GM12878 (cell line): ENCODE results near the gene SAC3D1. TPM values are rescaled to one million over a fixed set of nuclear protein-coding genes. Genes with fewer than 3 reads are reported as not detected.
A peak's percentile ranks its signal among the peaks of the same experiment; 100 is the strongest.

Experiments used
- ATAC-seq: fragments of 200-7000 bp; cut with Tn5 transposase; 3 replicates; pipeline ENCODE4 v1.9.1; 2020; ENCODE audit warnings: mild to moderate bottlenecking, moderate library complexity
- BruUV-seq: library from RNA; stranded (reverse); fragments of 400-500 nt; replicated peaks from 2 replicates; lab custom pipeline; 2021; lab: Mats Ljungman, UMichigan
- CTCF ChIA-PET: fragments of 300-600 bp; sonication (Branson Sonifier 250); formaldehyde crosslinking; extraction: SDS; loops from one replicate; lab custom pipeline; 2021; ENCODE audit warnings: inconsistent platforms; lab: Yijun Ruan, JAX
- POLR2A ChIA-PET: fragments of 350-600 bp; formaldehyde crosslinking; extraction: SDS; loops from one replicate; lab custom pipeline; 2021; ENCODE audit warnings: inconsistent platforms; lab: Charles Lee
- RAD21 ChIA-PET: fragments of 300-600 bp; sonication (Branson Sonifier 250); formaldehyde crosslinking; loops from one replicate; lab custom pipeline; 2023; ENCODE audit warnings: antibody characterized with exemption; ENCODE audit not compliant: unreplicated experiment; lab: Charles Lee
- SMC1A ChIA-PET: fragments of 300-600 bp; sonication (Branson Sonifier 250); formaldehyde crosslinking; loops from one replicate; lab custom pipeline; 2023; ENCODE audit not compliant: unreplicated experiment, uncharacterized antibody; lab: Charles Lee
- DNase-seq: peaks from one replicate; pipeline ENCODE4 v3.0.0-alpha.2; 2011; ENCODE audit warnings: low read depth, low spot score
- FAIRE-seq: peaks from 3 replicates; lab custom pipeline; 2011; peaks lifted over from hg19 to GRCh38; lab: Jason Lieb, UNC
- H2AFZ ChIP-seq: 2 replicates; pipeline ENCODE4 v1.6.0; 2011; ENCODE audit warnings: low read depth, low read length, control low read depth; ENCODE audit not compliant: control insufficient read depth
- H3K27ac ChIP-seq: 2 replicates; pipeline ENCODE4 v1.5.1; 2011; ENCODE audit warnings: control low read depth; ENCODE audit not compliant: control insufficient read depth, insufficient read depth
- H3K27me3 ChIP-seq, 2 experiments: replicated peaks in 1 of 2; 2 replicates each; pipeline versions ENCODE4 v1.6.0 to v1.6.1; 2011; ENCODE audit warnings: low read length in 1 of 2; ENCODE audit not compliant: control insufficient read depth in 2 of 2, insufficient read depth in 2 of 2
- H3K36me3 ChIP-seq, 2 experiments: 2 replicates each; pipeline ENCODE4 v1.5.1; 2011; ENCODE audit warnings: low read length in 1 of 2; ENCODE audit not compliant: control insufficient read depth in 2 of 2, insufficient read depth in 2 of 2
- H3K4me1 ChIP-seq: 2 replicates; pipeline ENCODE4 v1.6.1; 2011; ENCODE audit warnings: mild to moderate bottlenecking, low read length, moderate library complexity, mixed read lengths; ENCODE audit not compliant: control insufficient read depth, insufficient read depth
- H3K4me2 ChIP-seq: 2 replicates; pipeline ENCODE4 v1.6.0; 2011; ENCODE audit warnings: control low read depth; ENCODE audit not compliant: control insufficient read depth, insufficient read depth
- H3K4me3 ChIP-seq: fragments of 200-600 bp; sonication (generic); 2 replicates; pipeline ENCODE4 v1.5.1; 2016
- H3K79me2 ChIP-seq: 2 replicates; pipeline ENCODE4 v1.6.0; 2011; ENCODE audit warnings: low read length; ENCODE audit not compliant: control insufficient read depth, insufficient read depth
- H3K9ac ChIP-seq: 2 replicates; pipeline ENCODE4 v1.8.0; 2011; ENCODE audit warnings: low read length, control low read depth, mixed read lengths; ENCODE audit not compliant: control insufficient read depth, insufficient read depth
- H3K9me3 ChIP-seq: replicated peaks from 3 replicates; pipeline ENCODE4 v1.5.1; 2011; ENCODE audit warnings: mild to moderate bottlenecking, low read length; ENCODE audit not compliant: control insufficient read depth, insufficient read depth
- H4K20me1 ChIP-seq: 2 replicates; pipeline ENCODE4 v1.6.0; 2011; ENCODE audit not compliant: control insufficient read depth, insufficient read depth
- ATF7 ChIP-seq: fragments of 450-650 bp; IDR thresholded peaks from 2 replicates; pipeline ENCODE4 v1.6.1; 2016; ENCODE audit warnings: low read depth, mild to moderate bottlenecking
- DPF2 ChIP-seq: fragments of 450-650 bp; IDR thresholded peaks from 2 replicates; pipeline ENCODE4 v1.6.1; 2017; ENCODE audit warnings: mild to moderate bottlenecking
- HCFC1 ChIP-seq: fragments of 150-350 bp; IDR thresholded peaks from 2 replicates; pipeline ENCODE4 v1.6.1; 2014; ENCODE audit warnings: low read length
- HDGF ChIP-seq: fragments of 450-650 bp; IDR thresholded peaks from 2 replicates; pipeline ENCODE4 v1.6.1; 2016; ENCODE audit warnings: antibody characterized with exemption
- MEF2B ChIP-seq: fragments of 450-650 bp; IDR thresholded peaks from 2 replicates; pipeline ENCODE4 v1.6.1; 2018; ENCODE audit warnings: mild to moderate bottlenecking, moderate library complexity; ENCODE audit not compliant: partially characterized antibody, poor library complexity, severe bottlenecking
- NFYB ChIP-seq: IDR thresholded peaks from 2 replicates; pipeline ENCODE4 v1.6.1; 2011; ENCODE audit warnings: low read depth, mild to moderate bottlenecking, low read length, improper control_type of control experiment, moderate library complexity; ENCODE audit not compliant: insufficient read depth
- RFX5 ChIP-seq: IDR thresholded peaks from 2 replicates; pipeline ENCODE4 v1.6.1; 2011; ENCODE audit warnings: low read depth, low read length, improper control_type of control experiment
- SIN3A ChIP-seq: IDR thresholded peaks from 2 replicates; pipeline ENCODE4 v1.6.1; 2012; ENCODE audit warnings: low read depth, low read length, improper control_type of control experiment
- SIX5 ChIP-seq: IDR thresholded peaks from 2 replicates; pipeline ENCODE4 v1.6.1; 2011; ENCODE audit warnings: mild to moderate bottlenecking, low read depth, low read length, moderate library complexity; ENCODE audit not compliant: severe bottlenecking
- SMC3 ChIP-seq: IDR thresholded peaks from 2 replicates; pipeline ENCODE4 v1.6.1; 2011; ENCODE audit warnings: low read length, improper control_type of control experiment, borderline replicate concordance
- TCF12 ChIP-seq: IDR thresholded peaks from 2 replicates; pipeline ENCODE4 v1.6.1; 2011; ENCODE audit warnings: low read depth, mild to moderate bottlenecking, low read length
- ZNF622 ChIP-seq: fragments of 450-650 bp; IDR thresholded peaks from 2 replicates; pipeline ENCODE4 v1.6.1; 2017; ENCODE audit warnings: mild to moderate bottlenecking, inconsistent platforms
- WGBS: methylation state at CpG from one replicate; pipeline ENCODE4 v1.1.6; 2016; ENCODE audit warnings: low lambda C conversion rate; ENCODE audit not compliant: insufficient replicate concordance, insufficient coverage; ENCODE audit errors: missing lambda C conversion rate; 5-methylcytosine and 5-hydroxymethylcytosine counted together
- in situ Hi-C: fragments of 300-500 bp; cut with MboI; formaldehyde crosslinking; loops from 9 replicates; pipeline ENCODE4 v1.14.3; 2018; ENCODE audit warnings: mixed read lengths
- intact Hi-C: fragments of 100-400 bp; cut with micrococcal nuclease; formaldehyde crosslinking; loops from one replicate; pipeline ENCODE4 v1.14.2; 2022; ENCODE audit not compliant: unreplicated experiment
- polyA plus RNA-seq, 11 experiments: library from polyadenylated mRNA; depleted of rRNA in 4 of 11; unstranded in 6 of 11; stranded (reverse) in 5 of 11; fragments of >200 nt; fragmentation: Nextera tagmentation in 4 of 11; fragmentation: Illumina TruSeq in 1 of 11; extraction: Ambion mirVana in 4 of 11; extraction: Trizol in 1 of 11; gene quantifications; 1 replicate in 1 of 11; 2 replicates in 10 of 11; pipeline versions ENCODE4 v1.2.1 to v1.2.3, GENCODE V29; 2011 to 2016; ENCODE audit warnings: inconsistent platforms in 2 of 11, missing spikeins in 2 of 11, low read depth in 1 of 11
- total RNA-seq, 4 experiments: library from RNA; depleted of rRNA in 3 of 4; stranded (reverse); fragments of >200 nt in 3 of 4; fragmentation: Illumina TruSeq in 1 of 4; extraction: Trizol in 1 of 4; gene quantifications; 2 replicates each; pipeline versions ENCODE4 v1.2.1 to v1.2.3, GENCODE V29; 2013 to 2021
- TF ChIP-seq, protein P1 (sequence below): fragments of 450-650 bp; IDR thresholded peaks from 2 replicates; pipeline ENCODE4 v1.6.1; 2016; ENCODE audit warnings: mild to moderate bottlenecking
- TF ChIP-seq, protein P2 (sequence below): IDR thresholded peaks from 2 replicates; pipeline ENCODE4 v1.6.1; 2011; ENCODE audit warnings: low read depth, mild to moderate bottlenecking, low read length, moderate library complexity, borderline replicate concordance; ENCODE audit errors: extremely low read depth
- TF ChIP-seq, protein P3 (sequence below): IDR thresholded peaks from 2 replicates; pipeline ENCODE4 v1.6.1; 2011; ENCODE audit warnings: borderline replicate concordance, low read depth, mild to moderate bottlenecking, moderate library complexity, low read length; ENCODE audit not compliant: insufficient read depth, poor library complexity, severe bottlenecking
- TF ChIP-seq, protein P4 (sequence below): fragments of 450-650 bp; IDR thresholded peaks from 2 replicates; pipeline ENCODE4 v1.6.1; 2017; ENCODE audit warnings: antibody characterized with exemption, mild to moderate bottlenecking, moderate library complexity

The SAC3D1 gene
- total and polyA plus RNA-seq, 10 of the 15 experiments (the other 5 are each of a cell fraction or from before 2014, with no cell fraction given), result 0.16 to 44.6 (median 12.1) TPM

DNA sequence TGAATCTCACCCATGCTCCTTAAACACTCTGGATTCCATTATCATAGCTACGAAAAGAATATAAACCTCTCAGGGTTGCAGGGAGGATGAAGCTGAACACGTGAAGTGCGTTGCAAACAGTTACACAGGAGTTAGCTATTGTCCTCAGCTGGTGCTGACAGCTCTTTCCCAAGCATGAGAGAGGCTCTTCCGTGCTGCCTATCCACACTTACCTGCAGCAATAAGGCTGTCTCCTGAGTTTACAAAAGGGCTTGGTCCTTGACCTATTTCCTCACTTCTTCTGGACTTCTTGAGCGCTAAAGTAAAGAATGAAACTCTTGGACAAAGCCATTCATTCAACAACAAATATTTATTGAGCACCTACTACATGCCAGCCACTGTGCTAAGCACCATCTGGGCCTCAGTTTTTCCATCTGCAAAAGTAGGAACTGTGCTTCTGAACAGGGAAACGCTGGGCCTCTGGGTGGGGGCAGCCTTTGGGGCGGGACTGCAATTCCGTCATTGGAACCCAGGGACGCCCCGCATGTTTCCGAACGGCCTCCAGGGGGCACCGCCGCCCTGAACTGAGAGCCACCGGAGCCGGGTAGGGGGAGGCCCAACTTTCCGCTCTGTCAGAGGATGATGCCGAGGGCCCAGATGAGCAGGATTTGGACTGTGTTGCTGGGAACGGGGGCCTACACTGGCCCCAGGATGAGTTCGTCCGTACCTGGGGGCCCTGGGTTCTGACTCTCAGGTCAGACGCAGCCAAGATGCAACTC lies 27.7 kb upstream of the SAC3D1 start:
- Histone ChIP-seq H4K20me1 (no peaks in the 10 kb centered on the region), H3K4me3 (peak overlapping the region; percentile 76), H3K9me3 (no peaks in the 10 kb centered on the region), H2AFZ (peak overlapping the region; percentile 89), H3K9ac (peak overlapping the region; percentile 86), H3K27ac (peak overlapping the region; percentile 88), H3K27me3 (no peaks in the 10 kb centered on the region), H3K4me1 (peaks cover 17% of the 10 kb centered on the region), H3K4me2 (peak overlapping the region; percentile 93), H3K79me2 (no peaks in the 10 kb centered on the region; the same call in none of the 2 replicates), H3K36me3 (no peaks in the 10 kb centered on the region)
- DNase-seq, result peak; percentile 60
- SMC1A ChIA-PET, result interaction anchor here (0.7 to 2.5 kb wide), 23 partner anchors 10 to 183 kb away, joined by 3 to 19 read pairs (median 4); partner anchors contain the start of genes BATF2, FAU, MRPL49 and SAC3D1
- CTCF ChIA-PET, result interaction anchor here (0.6 to 8.2 kb wide), 43 partner anchors 10 to 534 kb away, joined by 3 to 89 read pairs (median 4); partner anchors contain the start of genes BATF2, CAPN1, CDC42BPG and FAU
- RAD21 ChIA-PET, result interaction anchor here (0.8 to 4.8 kb wide), 20 partner anchors 11 to 168 kb away, joined by 3 to 31 read pairs (median 5); partner anchors contain the start of genes BATF2, CAPN1, CDCA5 and FAU
- ATAC-seq, result peak; percentile 88
- POLR2A ChIA-PET, result interaction anchor here (0.6 to 1.7 kb wide), 7 partner anchors 17 to 315 kb away, joined by 3 to 7 read pairs (median 4); partner anchors contain the start of genes BATF2, FAU and MRPL49
- peak; percentile 71 for FAIRE-seq
- in situ Hi-C loops, result no loop called here
- TSS peak; percentile 68 for BruUV-seq
- intact Hi-C loops, result loop anchor here (1.0 to 10.0 kb wide), 5 partner anchors 71 to 241 kb away; partner anchors contain the start of genes CAPN1, CDCA5, VPS51 and ZFPL1
- 14% methylated on average over 22 of the region's 22 CpGs for WGBS
- no peak for TF ChIP-seq SIN3A
- TF ChIP-seq DPF2, result no peak
- no peak for TF ChIP-seq NFYB
- peak; percentile 80 for TF ChIP-seq SMC3
- TF ChIP-seq, protein P1, sequence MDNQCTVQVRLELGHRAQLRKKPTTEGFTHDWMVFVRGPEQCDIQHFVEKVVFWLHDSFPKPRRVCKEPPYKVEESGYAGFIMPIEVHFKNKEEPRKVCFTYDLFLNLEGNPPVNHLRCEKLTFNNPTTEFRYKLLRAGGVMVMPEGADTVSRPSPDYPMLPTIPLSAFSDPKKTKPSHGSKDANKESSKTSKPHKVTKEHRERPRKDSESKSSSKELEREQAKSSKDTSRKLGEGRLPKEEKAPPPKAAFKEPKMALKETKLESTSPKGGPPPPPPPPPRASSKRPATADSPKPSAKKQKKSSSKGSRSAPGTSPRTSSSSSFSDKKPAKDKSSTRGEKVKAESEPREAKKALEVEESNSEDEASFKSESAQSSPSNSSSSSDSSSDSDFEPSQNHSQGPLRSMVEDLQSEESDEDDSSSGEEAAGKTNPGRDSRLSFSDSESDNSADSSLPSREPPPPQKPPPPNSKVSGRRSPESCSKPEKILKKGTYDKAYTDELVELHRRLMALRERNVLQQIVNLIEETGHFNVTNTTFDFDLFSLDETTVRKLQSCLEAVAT, result peak; percentile 83; the same call in 1 of the 2 replicates
- 0 out of 2 replicates have a peak, but pooled peaks have one; percentile 5 for TF ChIP-seq RFX5
- TF ChIP-seq MEF2B, result no peak
- TF ChIP-seq ATF7, result peak; percentile 69
- TF ChIP-seq HDGF, result 0 out of 2 replicates have a peak, but pooled peaks have one; percentile 57
- TF ChIP-seq ZNF622, result no peak
- TF ChIP-seq, protein P2, sequence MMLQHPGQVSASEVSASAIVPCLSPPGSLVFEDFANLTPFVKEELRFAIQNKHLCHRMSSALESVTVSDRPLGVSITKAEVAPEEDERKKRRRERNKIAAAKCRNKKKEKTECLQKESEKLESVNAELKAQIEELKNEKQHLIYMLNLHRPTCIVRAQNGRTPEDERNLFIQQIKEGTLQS, result no peak
- no peak for TF ChIP-seq TCF12
- TF ChIP-seq HCFC1, result peak; percentile 32; the same call in 1 of the 2 replicates
- TF ChIP-seq, protein P3, sequence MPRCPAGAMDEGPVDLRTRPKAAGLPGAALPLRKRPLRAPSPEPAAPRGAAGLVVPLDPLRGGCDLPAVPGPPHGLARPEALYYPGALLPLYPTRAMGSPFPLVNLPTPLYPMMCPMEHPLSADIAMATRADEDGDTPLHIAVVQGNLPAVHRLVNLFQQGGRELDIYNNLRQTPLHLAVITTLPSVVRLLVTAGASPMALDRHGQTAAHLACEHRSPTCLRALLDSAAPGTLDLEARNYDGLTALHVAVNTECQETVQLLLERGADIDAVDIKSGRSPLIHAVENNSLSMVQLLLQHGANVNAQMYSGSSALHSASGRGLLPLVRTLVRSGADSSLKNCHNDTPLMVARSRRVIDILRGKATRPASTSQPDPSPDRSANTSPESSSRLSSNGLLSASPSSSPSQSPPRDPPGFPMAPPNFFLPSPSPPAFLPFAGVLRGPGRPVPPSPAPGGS, result peak; percentile 25
- TF ChIP-seq SIX5, result no peak
- TF ChIP-seq, protein P4, sequence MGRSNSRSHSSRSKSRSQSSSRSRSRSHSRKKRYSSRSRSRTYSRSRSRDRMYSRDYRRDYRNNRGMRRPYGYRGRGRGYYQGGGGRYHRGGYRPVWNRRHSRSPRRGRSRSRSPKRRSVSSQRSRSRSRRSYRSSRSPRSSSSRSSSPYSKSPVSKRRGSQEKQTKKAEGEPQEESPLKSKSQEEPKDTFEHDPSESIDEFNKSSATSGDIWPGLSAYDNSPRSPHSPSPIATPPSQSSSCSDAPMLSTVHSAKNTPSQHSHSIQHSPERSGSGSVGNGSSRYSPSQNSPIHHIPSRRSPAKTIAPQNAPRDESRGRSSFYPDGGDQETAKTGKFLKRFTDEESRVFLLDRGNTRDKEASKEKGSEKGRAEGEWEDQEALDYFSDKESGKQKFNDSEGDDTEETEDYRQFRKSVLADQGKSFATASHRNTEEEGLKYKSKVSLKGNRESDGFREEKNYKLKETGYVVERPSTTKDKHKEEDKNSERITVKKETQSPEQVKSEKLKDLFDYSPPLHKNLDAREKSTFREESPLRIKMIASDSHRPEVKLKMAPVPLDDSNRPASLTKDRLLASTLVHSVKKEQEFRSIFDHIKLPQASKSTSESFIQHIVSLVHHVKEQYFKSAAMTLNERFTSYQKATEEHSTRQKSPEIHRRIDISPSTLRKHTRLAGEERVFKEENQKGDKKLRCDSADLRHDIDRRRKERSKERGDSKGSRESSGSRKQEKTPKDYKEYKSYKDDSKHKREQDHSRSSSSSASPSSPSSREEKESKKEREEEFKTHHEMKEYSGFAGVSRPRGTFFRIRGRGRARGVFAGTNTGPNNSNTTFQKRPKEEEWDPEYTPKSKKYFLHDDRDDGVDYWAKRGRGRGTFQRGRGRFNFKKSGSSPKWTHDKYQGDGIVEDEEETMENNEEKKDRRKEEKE, result no peak
